Measurements from ENCODE around the gene SIRPB2.

The SIRPB2 gene

GRCh38 chr20:1491860-1492642 lies 831 bp upstream of the SIRPB2 start:
- TF ChIP-seq, protein P1, sequence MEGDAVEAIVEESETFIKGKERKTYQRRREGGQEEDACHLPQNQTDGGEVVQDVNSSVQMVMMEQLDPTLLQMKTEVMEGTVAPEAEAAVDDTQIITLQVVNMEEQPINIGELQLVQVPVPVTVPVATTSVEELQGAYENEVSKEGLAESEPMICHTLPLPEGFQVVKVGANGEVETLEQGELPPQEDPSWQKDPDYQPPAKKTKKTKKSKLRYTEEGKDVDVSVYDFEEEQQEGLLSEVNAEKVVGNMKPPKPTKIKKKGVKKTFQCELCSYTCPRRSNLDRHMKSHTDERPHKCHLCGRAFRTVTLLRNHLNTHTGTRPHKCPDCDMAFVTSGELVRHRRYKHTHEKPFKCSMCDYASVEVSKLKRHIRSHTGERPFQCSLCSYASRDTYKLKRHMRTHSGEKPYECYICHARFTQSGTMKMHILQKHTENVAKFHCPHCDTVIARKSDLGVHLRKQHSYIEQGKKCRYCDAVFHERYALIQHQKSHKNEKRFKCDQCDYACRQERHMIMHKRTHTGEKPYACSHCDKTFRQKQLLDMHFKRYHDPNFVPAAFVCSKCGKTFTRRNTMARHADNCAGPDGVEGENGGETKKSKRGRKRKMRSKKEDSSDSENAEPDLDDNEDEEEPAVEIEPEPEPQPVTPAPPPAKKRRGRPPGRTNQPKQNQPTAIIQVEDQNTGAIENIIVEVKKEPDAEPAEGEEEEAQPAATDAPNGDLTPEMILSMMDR (IDR thresholded peaks at IDR 0.05; ENCODE audit: insufficient read depth, low read depth, low read length, missing control alignments), result no peak
- DNase-seq (ENCODE audit: low read depth), result no peak
- no peak overlapping the region for H3K4me3 ChIP-seq (ENCODE audit: low read depth, low read length)

DNA sequence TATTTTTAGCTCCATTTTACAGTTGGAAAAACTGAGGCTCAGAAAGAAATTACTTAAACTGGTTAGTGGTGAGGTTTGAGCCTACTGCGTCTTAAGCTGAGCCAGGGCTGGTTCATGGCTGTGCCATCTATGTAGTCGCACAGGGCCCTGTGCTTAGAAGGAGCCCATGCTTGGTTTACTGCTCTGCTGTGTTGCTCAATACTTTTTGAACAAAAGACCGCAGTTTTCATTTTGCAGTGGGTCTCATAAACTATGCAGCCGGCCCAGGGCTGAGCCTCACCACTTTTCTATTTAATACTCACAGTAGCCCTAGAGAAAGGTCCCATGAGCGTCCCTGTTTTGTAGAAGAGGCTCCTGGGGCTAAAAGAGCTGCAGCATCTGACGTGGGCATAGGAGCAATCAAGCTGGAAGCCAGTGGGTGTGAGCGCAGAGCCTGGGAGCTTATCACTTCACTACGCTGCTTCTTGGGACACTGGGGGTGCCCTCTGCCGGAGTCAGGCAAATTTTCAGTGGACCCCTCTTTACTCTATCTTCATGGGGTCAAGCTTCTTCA lies 501 bp downstream of the SIRPB2 start:
- DNase-seq (ENCODE audit: low read depth), result no peak
- H3K4me3 ChIP-seq (ENCODE audit: low read depth, low read length), result no peak overlapping the region
- TF ChIP-seq, protein P1 (IDR thresholded peaks at IDR 0.05; ENCODE audit: insufficient read depth, low read depth, low read length, missing control alignments), result no peak

DNA sequence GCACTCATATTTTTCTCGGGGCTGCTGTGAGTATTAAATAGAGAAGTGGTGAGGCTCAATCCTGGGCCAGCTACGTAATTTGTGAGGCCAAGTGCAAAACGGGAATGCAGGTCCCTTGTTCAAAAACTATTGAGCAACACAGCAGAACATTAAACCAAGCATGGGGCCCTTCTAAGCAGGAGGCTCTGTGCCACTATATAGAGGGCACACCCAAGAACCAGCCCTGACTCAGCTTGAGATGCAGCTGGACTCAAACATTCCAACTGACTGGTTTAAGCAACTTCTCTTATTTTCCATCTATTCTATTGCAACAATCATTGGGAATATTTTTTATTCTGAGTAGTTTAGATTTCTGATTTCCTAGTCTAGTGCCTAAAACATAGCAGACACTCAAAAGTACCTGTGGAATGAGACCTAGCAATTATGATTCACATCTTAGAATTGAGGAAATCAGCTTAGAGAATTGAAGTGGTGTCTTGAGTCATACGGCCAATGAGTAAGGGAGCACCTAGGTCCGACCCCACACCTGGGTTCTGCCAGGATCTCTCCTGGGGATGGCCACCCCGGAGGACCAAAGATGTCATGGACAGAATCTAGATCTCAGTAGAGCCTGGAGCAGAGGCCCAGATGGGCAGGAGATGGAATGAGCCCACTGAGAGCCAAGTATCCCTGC lies 1.3 kb downstream of the SIRPB2 start:
- TF ChIP-seq, protein P1 (IDR thresholded peaks at IDR 0.05; ENCODE audit: insufficient read depth, low read depth, low read length, missing control alignments), result no peak
- H3K4me3 ChIP-seq (ENCODE audit: low read depth, low read length), result no peak overlapping the region
- DNase-seq (ENCODE audit: low read depth), result no peak

- DNase-seq (ENCODE audit: low read depth), result no peak
- TF ChIP-seq, protein P1 (IDR thresholded peaks at IDR 0.05; ENCODE audit: insufficient read depth, low read depth, low read length, missing control alignments), result no peak
Measured at GRCh38 chr20:1489325-1489724, 1.9 kb downstream of the SIRPB2 start.

DNA sequence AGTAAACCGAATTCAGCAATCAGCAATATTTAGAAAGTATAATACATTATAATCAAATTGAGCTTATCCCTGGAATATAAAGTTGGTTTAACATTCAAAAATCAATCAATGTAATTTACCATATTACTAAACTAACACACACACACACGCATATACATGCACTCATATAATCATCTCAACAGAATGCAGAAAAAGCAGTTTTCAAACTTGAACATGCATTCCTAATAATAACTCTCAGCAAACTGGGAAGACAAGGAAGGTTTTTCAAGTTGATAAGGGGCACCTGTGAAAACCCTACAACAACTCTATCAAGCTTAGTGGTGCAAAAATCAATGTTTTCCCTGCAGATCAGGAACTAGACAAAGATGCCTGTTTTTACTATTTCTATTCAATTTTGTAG lies 4.7 kb downstream of the SIRPB2 start:
- no peak overlapping the region for H3K4me3 ChIP-seq (ENCODE audit: low read depth, low read length)
- DNase-seq (ENCODE audit: low read depth), result no peak
- TF ChIP-seq, protein P1 (IDR thresholded peaks at IDR 0.05; ENCODE audit: insufficient read depth, low read depth, low read length, missing control alignments), result no peak

More at GRCh38 chr20:1489325-1489724, 1.9 kb downstream of the SIRPB2 start:
- no peak overlapping the region for H3K4me3 ChIP-seq (ENCODE audit: low read depth, low read length)

GRCh38 chr20:1484438-1485116 lies 6.6 kb downstream of the SIRPB2 start:
- DNase-seq (ENCODE audit: low read depth), result no peak
- TF ChIP-seq, protein P1 (IDR thresholded peaks at IDR 0.05; ENCODE audit: insufficient read depth, low read depth, low read length, missing control alignments), result no peak
- H3K4me3 ChIP-seq (ENCODE audit: low read depth, low read length), result no peak overlapping the region

Measured in GM12865 (cell line).